NOMO-1 treated with DMSO at 0.1 percent for 48 hours (cell line): Measurements from ENCODE around the gene UBE2J1.
A peak's percentile ranks its signal among the peaks of the same experiment; 100 is the strongest.

Source experiments
- DNase-seq: peaks from one replicate; lab custom pipeline; 2025; ENCODE audit not compliant: unreplicated experiment; lab: John Stamatoyannopoulos, UW

The UBE2J1 gene

DNA sequence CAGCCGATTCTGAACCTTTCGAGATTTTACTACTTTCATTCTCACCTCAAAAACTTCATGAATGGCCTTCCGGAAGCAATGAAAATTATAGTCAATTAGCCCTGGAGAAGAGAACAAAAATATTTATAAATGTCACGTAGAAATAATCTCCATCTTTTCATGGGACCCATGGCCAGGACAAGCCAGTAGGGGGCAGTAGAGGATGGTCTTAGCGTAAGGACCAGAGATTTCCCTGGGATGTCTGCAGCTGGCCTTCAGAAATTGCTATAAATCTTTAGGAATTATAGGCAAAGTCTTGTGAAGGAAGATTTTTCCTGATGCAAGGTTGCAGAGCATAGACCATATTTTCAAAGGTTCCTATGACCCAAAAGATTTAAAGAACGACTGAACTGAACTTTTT, 15.6 kb upstream of the UBE2J1 start:
- peak; percentile 53 for DNase-seq

DNA sequence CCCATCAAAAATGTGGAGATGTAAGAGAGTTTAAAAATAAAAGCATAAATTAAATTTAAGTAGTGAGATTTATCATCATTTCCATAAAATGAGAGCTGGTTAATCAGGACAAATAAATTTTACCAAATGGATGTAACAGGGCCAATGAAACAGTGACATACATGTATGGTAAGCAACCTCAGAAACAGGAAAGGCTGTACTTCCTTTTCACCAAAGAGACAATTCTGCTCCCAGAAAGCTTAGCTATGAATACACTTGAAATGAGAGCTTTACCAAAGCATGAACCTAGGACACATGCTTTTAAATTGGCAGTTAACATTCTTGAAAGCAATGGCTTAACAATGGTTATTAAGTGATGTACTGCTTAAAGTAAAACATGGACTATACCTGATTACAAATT, 12.1 kb upstream of the UBE2J1 start:
- DNase-seq, result no peak

- DNase-seq, result no peak
Measured at GRCh38 chr6:89361171-89361570, 8.6 kb upstream of the UBE2J1 start.

- DNase-seq, result peak; percentile 28
Measured at GRCh38 chr6:89360415-89360999, 8.0 kb upstream of the UBE2J1 start.

GRCh38 chr6:89359561-89359960, 7.0 kb upstream of the UBE2J1 start:
- peak; percentile 13 for DNase-seq

- peak; percentile 33 for DNase-seq
Measured at GRCh38 chr6:89357390-89357789, 4.9 kb upstream of the UBE2J1 start.

- DNase-seq, result no peak
Measured at GRCh38 chr6:89356642-89357170, 4.2 kb upstream of the UBE2J1 start.

DNA sequence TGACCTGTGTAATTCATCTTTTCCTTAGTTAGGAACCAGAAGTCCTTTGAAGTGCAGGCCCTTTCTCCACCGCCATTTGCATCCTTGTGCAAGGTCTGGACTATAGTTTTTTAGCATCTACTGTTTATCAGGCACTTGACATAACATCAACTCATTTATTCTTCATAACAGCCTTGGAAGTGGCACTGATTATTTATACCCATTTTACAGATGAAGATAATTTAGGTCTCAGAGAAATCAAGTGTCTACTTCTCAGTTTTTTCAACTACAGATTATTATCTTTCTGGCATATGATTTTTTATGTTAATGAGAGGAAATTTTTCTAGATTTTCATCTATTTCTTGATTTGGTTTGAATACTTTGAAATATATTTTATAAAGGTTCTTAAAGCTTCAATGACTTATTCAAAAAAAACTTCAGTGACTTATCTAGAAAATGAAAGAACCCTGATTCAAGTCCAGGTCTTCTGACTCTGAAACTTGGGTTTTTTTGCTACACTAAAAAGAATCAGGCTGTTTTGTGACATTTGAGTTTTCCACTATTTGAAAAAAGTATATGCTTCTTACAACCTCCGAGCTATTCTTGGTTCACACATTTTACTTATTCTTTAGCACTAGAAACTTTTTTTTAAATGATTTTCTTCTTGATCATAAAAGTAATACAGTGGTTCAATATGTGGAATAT, 3.1 kb upstream of the UBE2J1 start:
- no peak for DNase-seq

DNA sequence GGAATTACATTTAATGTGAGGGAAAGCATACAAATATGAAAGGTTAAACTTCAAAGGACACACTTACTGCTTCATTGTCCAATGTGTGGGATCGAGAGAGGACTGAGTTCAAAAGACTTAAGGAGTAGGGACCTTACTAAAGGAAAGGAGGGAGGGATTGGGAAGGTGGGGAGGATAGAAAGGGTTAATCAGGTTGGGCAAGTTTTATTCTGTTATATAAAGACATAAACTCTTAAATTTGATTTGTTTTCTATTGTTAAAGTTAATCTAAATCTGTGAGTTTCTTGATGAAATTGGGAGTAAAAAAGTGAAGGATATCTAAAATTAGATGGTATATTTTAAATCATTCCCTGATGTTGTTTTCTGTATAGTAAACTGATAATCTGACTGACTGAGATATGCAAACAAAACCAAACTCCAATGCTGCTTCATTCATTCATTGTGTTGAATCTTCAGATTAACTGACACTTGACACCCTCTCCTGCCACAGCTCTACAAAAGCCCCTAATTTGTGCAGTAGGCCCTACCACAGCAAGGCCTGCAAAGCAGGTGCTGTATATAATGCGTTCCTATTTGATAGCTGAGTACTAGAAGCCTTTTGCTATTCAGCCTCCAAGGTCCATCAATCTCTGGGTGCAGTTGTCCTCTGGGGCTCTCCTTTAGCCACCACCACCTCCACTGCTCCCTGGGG, 1.3 kb upstream of the UBE2J1 start:
- DNase-seq, result no peak

GRCh38 chr6:89353118-89353556, 615 bp upstream of the UBE2J1 start:
- no peak for DNase-seq

DNA sequence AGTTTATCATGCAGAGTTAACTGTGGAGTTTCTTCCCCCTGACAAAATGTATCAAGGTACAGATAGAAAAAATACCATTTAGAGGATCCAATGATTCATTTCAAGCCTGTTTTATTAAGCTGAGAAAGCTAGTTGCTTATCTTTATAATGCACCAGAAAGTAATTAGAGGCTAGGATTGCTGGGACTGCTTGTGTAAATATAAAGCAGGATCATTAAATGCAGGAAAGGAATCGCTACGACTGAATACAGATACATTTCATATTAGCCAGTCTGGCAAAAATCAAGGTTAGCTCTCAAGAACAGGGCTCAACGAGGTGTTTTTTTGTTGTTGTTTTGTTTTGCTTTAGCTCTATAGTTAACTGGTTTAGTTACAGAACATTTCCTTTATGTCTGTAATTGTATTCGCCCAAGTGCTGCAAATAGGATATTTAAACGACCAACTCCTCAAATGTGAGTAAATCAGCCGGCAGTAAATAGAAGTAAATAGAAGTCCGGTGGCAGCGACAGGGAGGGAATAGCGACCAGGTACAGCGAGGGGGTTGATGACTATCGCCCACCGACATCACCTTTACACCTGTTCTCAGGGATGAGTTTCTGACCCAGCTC, 748 bp downstream of the UBE2J1 start:
- DNase-seq, result no peak

- peak; percentile 95 for DNase-seq
Measured at GRCh38 chr6:89350281-89350966, 2.1 kb downstream of the UBE2J1 start.

GRCh38 chr6:89348372-89348771, 4.2 kb downstream of the UBE2J1 start:
- no peak for DNase-seq

- no peak for DNase-seq
Measured at GRCh38 chr6:89347825-89348224, 4.7 kb downstream of the UBE2J1 start.

DNA sequence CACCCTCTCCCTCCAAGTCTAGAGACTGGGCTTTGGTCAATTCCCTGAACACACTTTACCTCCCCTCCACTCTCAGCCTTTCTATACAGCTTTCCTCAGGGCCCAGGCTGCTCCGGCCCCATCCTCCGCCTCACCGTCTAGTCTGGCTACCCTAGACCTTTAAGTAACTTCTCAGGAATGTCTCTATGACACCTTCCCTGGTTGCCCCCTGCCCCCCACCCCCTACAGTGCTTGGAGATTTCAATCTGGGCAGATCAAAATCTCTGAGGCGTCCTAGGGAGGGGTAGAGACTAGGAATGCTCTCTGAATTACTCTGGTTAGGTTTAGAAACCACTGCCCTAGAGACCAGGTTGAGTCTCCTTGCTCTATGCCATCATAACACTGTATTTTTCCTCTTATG, 6.1 kb downstream of the UBE2J1 start:
- DNase-seq, result no peak

- DNase-seq, result no peak
Measured at GRCh38 chr6:89339565-89339964, 13.0 kb downstream of the UBE2J1 start.

DNA sequence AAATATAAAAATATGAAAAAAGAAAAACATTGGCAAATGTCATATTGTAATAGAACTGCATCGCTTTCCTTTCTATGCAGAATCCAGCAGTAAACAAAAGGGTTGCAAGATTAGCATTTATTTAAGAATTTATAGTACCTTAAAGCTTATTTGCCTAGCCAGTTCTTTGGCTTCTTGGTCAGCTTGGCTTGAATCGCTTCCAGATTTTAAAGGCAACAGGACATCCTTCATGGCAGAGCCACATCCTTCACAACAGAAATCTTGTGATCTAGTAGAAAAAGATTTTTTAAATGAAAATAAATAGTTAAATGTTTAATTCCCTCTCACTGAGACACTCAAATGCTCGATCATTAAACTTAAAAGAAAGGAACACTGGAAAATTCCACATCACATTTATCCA, 17.4 kb downstream of the UBE2J1 start:
- DNase-seq, result no peak

- no peak for DNase-seq
Measured at GRCh38 chr6:89330910-89331309, 21.6 kb downstream of the UBE2J1 start.

GRCh38 chr6:89328976-89329375, 23.5 kb downstream of the UBE2J1 start:
- no peak for DNase-seq

DNA sequence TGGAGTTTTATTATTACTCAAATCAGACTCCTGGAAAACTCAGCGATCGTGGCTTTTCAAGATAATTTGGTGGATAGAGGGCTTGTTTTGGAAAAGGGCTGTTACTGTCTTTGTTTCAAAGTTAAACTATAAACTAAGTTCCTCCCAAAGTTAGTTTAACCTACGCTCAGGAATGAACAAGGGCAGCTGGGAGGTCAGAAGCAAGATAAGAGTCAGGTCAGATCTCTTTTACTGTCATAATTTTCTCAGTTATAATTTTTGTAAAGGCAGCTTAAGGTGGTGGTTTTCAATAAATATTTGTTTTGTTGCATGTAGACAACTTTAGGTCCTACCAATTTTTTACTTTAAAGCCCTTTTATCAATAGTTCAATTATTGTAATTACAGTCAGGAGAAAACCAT, 28.2 kb downstream of the UBE2J1 start:
- DNase-seq, result no peak

GRCh38 chr6:89323511-89323971, 29.0 kb downstream of the UBE2J1 start:
- DNase-seq, result peak; percentile 76
